WERI-Rb-1 (cell line): ENCODE results near the gene STRIT1.

Experiments
- DNase-seq: peaks from one replicate; pipeline ENCODE4 v3.0.0-alpha.2; 2020
- H3K27ac ChIP-seq: fragments of 250-450 bp; sonication (Bioruptor Pico); 2 replicates; pipeline ENCODE4 v1.5.1; 2020; ENCODE audit warnings: mild to moderate bottlenecking, moderate library complexity
- H3K27me3 ChIP-seq: fragments of 250-450 bp; sonication (Bioruptor Pico); 2 replicates; pipeline ENCODE4 v1.5.1; 2021; ENCODE audit warnings: mild to moderate bottlenecking, low read depth, moderate library complexity; ENCODE audit not compliant: insufficient read depth, severe bottlenecking
- H3K36me3 ChIP-seq: fragments of 250-450 bp; sonication (Bioruptor Pico); 2 replicates; pipeline ENCODE4 v1.5.1; 2020; ENCODE audit warnings: mild to moderate bottlenecking, moderate library complexity
- H3K4me3 ChIP-seq: 2 replicates; pipeline ENCODE4 v1.5.1; 2011; ENCODE audit warnings: low read depth, mild to moderate bottlenecking, control low read depth, low read length
- H3K9me3 ChIP-seq: fragments of 250-450 bp; sonication (Bioruptor Pico); 2 replicates; pipeline ENCODE4 v1.5.1; 2021; ENCODE audit warnings: mild to moderate bottlenecking, moderate library complexity; ENCODE audit not compliant: severe bottlenecking
- CTCF ChIP-seq: IDR thresholded peaks from 2 replicates; pipeline ENCODE4 v1.5.1; 2011; ENCODE audit warnings: low read depth, mild to moderate bottlenecking, control low read depth, inconsistent platforms, low read length

The STRIT1 gene

GRCh38 chr3:155320934-155321333 is 27.5 kb upstream of the STRIT1 start:
- no peaks in the 10 kb centered on the region for H3K36me3 ChIP-seq
- no peaks in the 10 kb centered on the region for H3K27me3 ChIP-seq
- no peak overlapping the region for H3K27ac ChIP-seq
- no peak overlapping the region for H3K4me3 ChIP-seq
- DNase-seq, result no peak
- H3K9me3 ChIP-seq, result no peaks in the 10 kb centered on the region
- TF ChIP-seq CTCF, result no peak

GRCh38 chr3:155318740-155319139 is 25.3 kb upstream of the STRIT1 start:
- no peak overlapping the region for H3K4me3 ChIP-seq
- DNase-seq, result no peak
- no peak for TF ChIP-seq CTCF
- no peaks in the 10 kb centered on the region for H3K27me3 ChIP-seq
- H3K27ac ChIP-seq, result no peak overlapping the region
- no peaks in the 10 kb centered on the region for H3K9me3 ChIP-seq
- no peaks in the 10 kb centered on the region for H3K36me3 ChIP-seq

- no peaks in the 10 kb centered on the region for H3K27me3 ChIP-seq
- no peak overlapping the region for H3K27ac ChIP-seq
- TF ChIP-seq CTCF, result no peak
- H3K9me3 ChIP-seq, result no peaks in the 10 kb centered on the region
- DNase-seq, result no peak
- H3K36me3 ChIP-seq, result no peaks in the 10 kb centered on the region
- no peak overlapping the region for H3K4me3 ChIP-seq
Observed at GRCh38 chr3:155317211-155317610, 23.7 kb upstream of the STRIT1 start.

GRCh38 chr3:155316426-155316825 is 22.9 kb upstream of the STRIT1 start:
- DNase-seq, result no peak

GRCh38 chr3:155313916-155314315 is 20.4 kb upstream of the STRIT1 start:
- Histone ChIP-seq H3K27ac (no peak overlapping the region), H3K4me3 (no peak overlapping the region), H3K36me3 (no peaks in the 10 kb centered on the region), H3K9me3 (no peaks in the 10 kb centered on the region), H3K27me3 (no peaks in the 10 kb centered on the region)
- TF ChIP-seq CTCF, result no peak
- no peak for DNase-seq

More at GRCh38 chr3:155316426-155316825, 22.9 kb upstream of the STRIT1 start:
- Histone ChIP-seq H3K36me3 (no peaks in the 10 kb centered on the region), H3K27ac (no peak overlapping the region), H3K9me3 (no peaks in the 10 kb centered on the region), H3K27me3 (no peaks in the 10 kb centered on the region), H3K4me3 (no peak overlapping the region)
- TF ChIP-seq CTCF, result no peak

GRCh38 chr3:155313300-155313699 is 19.8 kb upstream of the STRIT1 start:
- DNase-seq, result no peak
- no peaks in the 10 kb centered on the region for H3K27me3 ChIP-seq
- H3K4me3 ChIP-seq, result no peak overlapping the region
- no peaks in the 10 kb centered on the region for H3K9me3 ChIP-seq
- H3K27ac ChIP-seq, result no peak overlapping the region
- H3K36me3 ChIP-seq, result no peaks in the 10 kb centered on the region
- no peak for TF ChIP-seq CTCF
